DMS153 treated with DMSO at 0.1 percent for 48 hours (cell line): ENCODE data around the gene DEF6.
A peak's percentile ranks its signal among the peaks of the same experiment; 100 is the strongest.

Experiments used
- DNase-seq: peaks from one replicate; lab custom pipeline; 2025; ENCODE audit not compliant: unreplicated experiment; lab: John Stamatoyannopoulos, UW

The DEF6 gene

GRCh38 chr6:35342258-35343091, 44.9 kb downstream of the DEF6 start, which contains the start of gene PPARD:
Gene PPARD, plus strand, starts transcription at chr6:35342558. Its CDS starts 68,530 bp downstream, at chr6:35411088.
- DNase-seq = peak; percentile 93

GRCh38 chr6:35343092-35343834, 45.6 kb downstream of the DEF6 start:
- DNase-seq = no peak

- DNase-seq = no peak
Measured at GRCh38 chr6:35343835-35344550, 46.4 kb downstream of the DEF6 start.

GRCh38 chr6:35351422-35351821, 53.8 kb downstream of the DEF6 start:
- no peak for DNase-seq

- no peak for DNase-seq
Measured at GRCh38 chr6:35352735-35353134, 55.1 kb downstream of the DEF6 start.

GRCh38 chr6:35354361-35355135, 56.9 kb downstream of the DEF6 start:
- no peak for DNase-seq

GRCh38 chr6:35356391-35356790, 58.8 kb downstream of the DEF6 start:
- DNase-seq = no peak

- no peak for DNase-seq
Measured at GRCh38 chr6:35357677-35358076, 60.1 kb downstream of the DEF6 start.

GRCh38 chr6:35358086-35358485, 60.5 kb downstream of the DEF6 start:
- no peak for DNase-seq

GRCh38 chr6:35359346-35359743, 61.7 kb downstream of the DEF6 start:
- no peak for DNase-seq

- no peak for DNase-seq
Measured at GRCh38 chr6:35359744-35360348, 62.2 kb downstream of the DEF6 start.

- no peak for DNase-seq
Measured at GRCh38 chr6:35360349-35361138, 62.9 kb downstream of the DEF6 start.

- DNase-seq = no peak
Measured at GRCh38 chr6:35362200-35362599, 64.6 kb downstream of the DEF6 start.

- no peak for DNase-seq
Measured at GRCh38 chr6:35363293-35363750, 65.7 kb downstream of the DEF6 start.

- DNase-seq = no peak
Measured at GRCh38 chr6:35365594-35366203, 68.1 kb downstream of the DEF6 start.

GRCh38 chr6:35366204-35366596, 68.6 kb downstream of the DEF6 start:
- DNase-seq = no peak

- no peak for DNase-seq
Measured at GRCh38 chr6:35367646-35368037, 70.0 kb downstream of the DEF6 start.

- DNase-seq = no peak
Measured at GRCh38 chr6:35368038-35368887, 70.6 kb downstream of the DEF6 start.
